ENCODE data around the gene CEBPG.

The CEBPG gene

DNA sequence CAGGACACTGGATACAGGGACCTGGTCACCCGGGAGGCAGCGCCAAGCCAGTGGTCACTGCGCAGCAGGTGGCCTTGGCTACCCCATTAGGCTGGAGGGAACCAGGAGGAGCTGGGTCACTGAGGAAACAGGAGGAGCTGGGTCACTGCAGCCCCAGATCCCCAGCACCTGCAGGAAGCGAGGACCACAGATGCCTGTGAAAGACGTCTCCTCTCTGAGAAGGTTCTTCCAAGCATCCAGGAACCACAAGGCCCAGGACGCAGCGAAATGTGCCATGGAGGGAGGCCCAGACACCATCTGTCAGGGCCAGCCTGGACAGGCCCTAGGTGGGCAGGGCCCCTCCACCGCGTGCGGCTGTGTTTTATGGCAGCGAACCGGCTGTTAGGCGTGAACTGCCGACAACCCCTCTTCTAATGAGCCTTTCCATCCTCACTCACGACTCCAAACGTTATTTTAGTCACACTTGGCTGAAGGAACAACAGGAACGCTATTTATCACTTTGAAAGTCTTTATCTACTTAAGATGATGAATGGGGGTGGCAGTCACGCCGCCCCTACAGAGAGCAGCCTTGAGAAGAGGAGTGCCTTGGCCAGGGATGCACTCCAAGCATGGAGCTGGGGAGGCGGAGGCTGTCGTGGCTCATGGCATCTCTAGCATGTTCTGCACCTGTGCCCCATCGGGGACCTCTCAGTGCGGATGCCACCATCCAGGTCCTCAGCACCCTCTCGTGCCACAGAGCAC, 53.3 kb downstream of the CEBPG start:
- TF ChIP-seq, protein P1, sequence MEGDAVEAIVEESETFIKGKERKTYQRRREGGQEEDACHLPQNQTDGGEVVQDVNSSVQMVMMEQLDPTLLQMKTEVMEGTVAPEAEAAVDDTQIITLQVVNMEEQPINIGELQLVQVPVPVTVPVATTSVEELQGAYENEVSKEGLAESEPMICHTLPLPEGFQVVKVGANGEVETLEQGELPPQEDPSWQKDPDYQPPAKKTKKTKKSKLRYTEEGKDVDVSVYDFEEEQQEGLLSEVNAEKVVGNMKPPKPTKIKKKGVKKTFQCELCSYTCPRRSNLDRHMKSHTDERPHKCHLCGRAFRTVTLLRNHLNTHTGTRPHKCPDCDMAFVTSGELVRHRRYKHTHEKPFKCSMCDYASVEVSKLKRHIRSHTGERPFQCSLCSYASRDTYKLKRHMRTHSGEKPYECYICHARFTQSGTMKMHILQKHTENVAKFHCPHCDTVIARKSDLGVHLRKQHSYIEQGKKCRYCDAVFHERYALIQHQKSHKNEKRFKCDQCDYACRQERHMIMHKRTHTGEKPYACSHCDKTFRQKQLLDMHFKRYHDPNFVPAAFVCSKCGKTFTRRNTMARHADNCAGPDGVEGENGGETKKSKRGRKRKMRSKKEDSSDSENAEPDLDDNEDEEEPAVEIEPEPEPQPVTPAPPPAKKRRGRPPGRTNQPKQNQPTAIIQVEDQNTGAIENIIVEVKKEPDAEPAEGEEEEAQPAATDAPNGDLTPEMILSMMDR (IDR thresholded peaks at IDR 0.05; ENCODE audit: low read depth, low read length, missing control alignments): no peak
- DNase-seq (ENCODE audit: extremely low read depth, low read depth): no peak
- no peak overlapping the region for H3K4me3 ChIP-seq (replicated peaks; ENCODE audit: low read depth, low read length)

DNA sequence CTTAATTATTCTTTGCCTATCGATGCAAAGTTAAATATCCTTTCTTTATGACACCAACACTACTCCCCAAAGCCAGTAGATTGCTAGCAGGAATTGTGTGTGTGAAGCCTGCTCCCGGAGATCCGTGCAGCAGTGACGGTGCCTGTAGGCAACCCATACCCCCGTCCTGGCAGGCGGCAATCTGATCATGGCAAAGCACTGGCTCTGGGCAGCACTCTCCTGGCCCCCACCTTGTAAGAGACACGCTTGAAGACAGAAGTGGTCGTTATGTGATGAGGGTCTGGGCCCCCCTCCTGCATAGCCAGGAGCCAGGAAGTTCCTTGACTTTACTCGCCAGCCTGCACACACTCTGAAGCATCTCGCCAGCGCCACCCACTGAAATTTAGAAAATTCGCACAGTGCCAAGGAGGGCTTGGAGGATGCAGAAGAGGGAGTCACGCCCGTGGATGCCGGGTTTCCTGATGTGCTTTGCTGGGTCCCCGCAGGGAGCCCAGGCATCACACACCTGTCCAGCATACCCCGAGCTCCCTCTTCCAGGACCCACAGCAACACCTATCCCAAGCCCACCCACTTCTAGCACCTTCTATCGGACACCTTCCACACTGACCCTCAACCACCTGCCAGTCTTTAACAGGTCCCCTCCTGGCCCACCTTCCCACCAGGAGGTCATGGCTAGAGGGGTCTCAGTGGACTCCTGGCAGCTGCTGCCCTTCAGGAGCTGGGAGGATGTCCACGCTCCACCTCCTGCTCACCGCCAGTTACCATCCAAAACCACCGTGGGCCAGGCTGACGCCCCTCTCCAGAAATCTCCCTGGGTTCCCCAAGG, 54.5 kb downstream of the CEBPG start:
- DNase-seq (ENCODE audit: extremely low read depth, low read depth): no peak
- TF ChIP-seq, protein P1 (IDR thresholded peaks at IDR 0.05; ENCODE audit: low read depth, low read length, missing control alignments): no peak
- no peak overlapping the region for H3K4me3 ChIP-seq (replicated peaks; ENCODE audit: low read depth, low read length)

DNA sequence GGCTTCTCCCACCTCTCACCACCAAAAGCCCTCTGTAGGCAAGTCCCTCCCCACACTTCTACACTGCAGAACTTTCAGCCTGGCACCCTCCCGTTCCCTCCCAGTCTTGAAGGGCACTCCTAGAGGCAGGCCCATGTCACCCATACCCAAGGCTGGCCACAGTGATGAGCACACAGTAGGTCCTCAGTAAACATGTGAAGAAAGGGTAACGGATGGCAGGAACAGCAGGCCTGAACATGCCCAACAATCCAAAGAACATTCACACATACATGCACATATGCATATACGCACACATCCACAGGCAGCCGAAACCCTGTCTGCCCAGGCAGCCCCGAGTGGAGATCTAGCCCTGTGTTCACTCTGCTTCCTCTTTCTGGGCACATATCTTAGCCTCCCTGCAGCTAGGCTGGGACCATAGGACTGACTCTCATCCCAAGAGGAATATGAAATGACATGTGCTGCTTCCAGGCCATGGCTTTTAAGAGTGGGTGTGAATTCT, 55.2 kb downstream of the CEBPG start:
- TF ChIP-seq, protein P1 (IDR thresholded peaks at IDR 0.05; ENCODE audit: low read depth, low read length, missing control alignments): no peak
- H3K4me3 ChIP-seq (replicated peaks; ENCODE audit: low read depth, low read length): no peak overlapping the region
- DNase-seq (ENCODE audit: extremely low read depth, low read depth): no peak

DNA sequence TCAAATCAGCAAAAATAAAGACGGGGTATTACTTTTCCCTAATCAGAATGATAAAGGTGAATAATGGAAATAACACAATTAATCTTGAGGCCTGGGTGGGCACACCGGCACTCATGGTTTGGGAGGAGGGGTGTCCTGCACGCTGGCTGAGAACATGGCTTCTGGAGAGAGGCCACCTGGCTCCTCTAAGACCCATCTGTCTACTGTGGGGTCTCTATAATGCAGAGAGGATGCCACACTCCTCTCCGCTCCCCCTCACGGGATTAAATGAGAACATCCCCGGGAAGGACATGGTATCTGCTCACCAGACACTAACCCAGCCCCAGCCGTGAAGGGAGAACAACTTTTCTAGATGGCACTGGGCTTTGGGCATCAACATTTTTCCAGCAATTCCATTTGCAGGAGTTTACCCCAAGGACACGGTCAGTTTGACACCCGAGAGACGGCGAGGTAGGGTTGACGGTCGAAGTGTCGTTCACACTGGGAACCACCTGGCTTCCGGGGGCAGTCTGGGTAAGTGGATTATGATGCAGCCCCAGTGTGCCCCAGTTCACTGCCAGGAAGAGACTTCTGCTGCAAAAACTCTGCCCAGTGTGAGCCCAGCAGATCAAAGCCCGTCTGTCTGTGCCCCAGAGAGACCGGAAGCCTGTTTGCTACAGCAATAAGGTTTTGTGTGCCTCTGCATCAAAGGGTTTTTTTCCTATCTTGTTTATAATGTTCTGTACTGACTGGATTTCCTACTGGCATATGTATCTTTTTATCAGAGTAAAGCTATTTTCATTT, 56.6 kb downstream of the CEBPG start:
- TF ChIP-seq, protein P1 (IDR thresholded peaks at IDR 0.05; ENCODE audit: low read depth, low read length, missing control alignments): no peak
- DNase-seq (ENCODE audit: extremely low read depth, low read depth): no peak
- no peak overlapping the region for H3K4me3 ChIP-seq (replicated peaks; ENCODE audit: low read depth, low read length)

DNA sequence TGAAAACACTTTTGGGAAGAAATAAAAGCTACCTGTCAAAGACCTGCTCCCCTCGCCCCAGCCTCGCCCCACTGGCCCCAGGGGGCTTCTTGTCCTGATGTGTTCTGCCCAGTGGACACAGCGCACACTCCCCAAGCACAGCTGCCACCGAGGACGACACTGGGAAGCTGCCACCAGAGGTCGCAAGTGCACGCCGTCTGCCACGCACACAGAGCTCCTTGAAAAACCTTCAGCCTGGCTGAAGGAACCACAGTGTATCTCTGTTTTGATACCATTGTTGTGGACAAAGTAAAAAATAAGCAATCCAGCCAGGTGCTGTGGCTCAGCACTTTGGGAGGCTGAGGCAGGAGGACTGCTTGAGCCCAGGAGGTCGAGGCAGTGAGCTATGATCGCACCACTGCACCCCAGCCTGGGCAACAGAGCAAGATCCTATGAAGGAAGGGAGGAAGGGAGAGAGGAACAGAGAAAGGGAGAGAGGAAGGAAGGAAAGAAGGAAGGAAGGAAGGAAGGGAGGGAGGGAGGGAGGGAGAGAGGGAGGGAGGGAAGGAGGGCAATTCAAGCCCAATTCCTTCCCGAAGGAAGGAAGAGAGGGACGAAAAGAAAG, 57.3 kb downstream of the CEBPG start:
- H3K4me3 ChIP-seq (replicated peaks; ENCODE audit: low read depth, low read length): no peak overlapping the region
- TF ChIP-seq, protein P1 (IDR thresholded peaks at IDR 0.05; ENCODE audit: low read depth, low read length, missing control alignments): peak; percentile 85
- DNase-seq (ENCODE audit: extremely low read depth, low read depth): peak; percentile 36

DNA sequence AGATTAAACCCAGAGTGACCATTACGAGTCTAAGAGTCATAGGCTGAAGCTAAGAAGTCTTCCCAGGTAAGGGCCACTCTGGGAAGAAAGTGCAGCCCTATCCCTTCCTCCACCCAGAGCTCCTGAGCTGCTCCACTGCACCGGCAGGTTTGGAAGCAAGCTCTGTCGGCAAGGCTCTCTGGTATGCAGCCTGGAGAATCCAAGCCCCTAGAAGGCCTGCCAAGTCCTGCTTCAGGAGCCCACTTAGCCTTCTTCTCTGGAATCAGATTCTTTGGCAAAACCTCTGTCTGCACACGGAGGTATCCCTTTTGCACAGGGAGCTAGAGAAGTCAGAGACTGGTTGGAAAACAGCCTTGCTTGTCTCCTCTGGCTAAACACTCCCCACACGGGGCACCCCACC, 58.5 kb downstream of the CEBPG start:
- TF ChIP-seq, protein P1 (IDR thresholded peaks at IDR 0.05; ENCODE audit: low read depth, low read length, missing control alignments): no peak
- no peak for DNase-seq (ENCODE audit: extremely low read depth, low read depth)
- H3K4me3 ChIP-seq (replicated peaks; ENCODE audit: low read depth, low read length): no peak overlapping the region
